Hepatocyte (in vitro differentiated cells): ENCODE results near the gene CDCA8.

Experiments
- EZH2 ChIP-seq: fragments of 200-600 bp; sonication (generic); IDR thresholded peaks from 2 replicates; pipeline ENCODE4 v1.6.1; 2016; ENCODE audit warnings: antibody characterized with exemption, mild to moderate bottlenecking, borderline replicate concordance
- EZH2phosphoT487 ChIP-seq: fragments of 200-600 bp; sonication (generic); IDR thresholded peaks from one replicate; pipeline ENCODE4 v1.6.1; 2018; ENCODE audit warnings: antibody characterized with exemption, mild to moderate bottlenecking, low read depth, moderate library complexity; ENCODE audit not compliant: unreplicated experiment, severe bottlenecking
- TF ChIP-seq, protein P1 (sequence below): fragments of 200-600 bp; sonication (generic); IDR thresholded peaks from 2 replicates; pipeline ENCODE4 v1.5.1; 2016; ENCODE audit warnings: antibody characterized with exemption, mild to moderate bottlenecking; ENCODE audit not compliant: poor library complexity

DNA sequence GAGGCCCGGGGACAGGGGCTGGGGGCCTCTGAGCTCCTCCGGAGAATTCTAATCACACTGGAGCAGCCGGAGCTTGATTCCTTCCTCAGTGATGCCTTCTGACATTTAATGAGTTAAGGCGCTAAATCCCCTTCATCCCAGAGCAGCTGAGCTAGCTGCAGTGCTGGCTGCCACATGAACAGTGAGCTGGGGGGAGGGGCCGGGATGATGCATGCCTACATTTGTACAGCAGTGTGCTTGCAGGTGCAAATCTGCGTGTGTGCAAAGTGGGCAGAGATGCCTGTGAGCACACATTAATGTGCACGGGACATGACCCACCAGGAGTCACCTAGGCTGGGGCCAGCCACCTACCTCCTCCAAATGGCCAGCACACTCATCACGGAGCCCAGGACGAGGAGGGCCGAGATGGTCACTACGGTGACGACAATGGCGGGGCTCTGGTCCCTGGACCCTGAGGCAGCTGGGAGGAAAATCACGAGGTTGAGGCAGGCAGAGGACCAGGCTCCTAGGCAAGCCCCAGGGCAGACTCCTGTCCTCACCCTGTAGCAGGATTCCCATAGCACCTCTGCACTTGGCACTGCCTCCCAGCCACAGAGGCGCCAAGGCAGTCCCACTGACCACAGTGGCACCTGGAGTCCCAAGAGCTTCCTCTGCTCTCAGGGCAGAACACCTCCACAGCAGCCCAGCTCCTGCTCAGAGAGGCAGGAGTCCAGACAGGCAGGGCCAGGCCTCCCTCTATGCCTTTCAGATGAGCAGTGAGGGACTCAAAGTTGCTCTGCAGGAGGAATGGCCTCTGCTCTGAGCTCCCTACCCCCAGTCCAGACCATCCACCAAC is 34.7 kb downstream of the CDCA8 start:
- TF ChIP-seq EZH2phosphoT487 (no peak), EZH2 (no peak)
- TF ChIP-seq, protein P1, sequence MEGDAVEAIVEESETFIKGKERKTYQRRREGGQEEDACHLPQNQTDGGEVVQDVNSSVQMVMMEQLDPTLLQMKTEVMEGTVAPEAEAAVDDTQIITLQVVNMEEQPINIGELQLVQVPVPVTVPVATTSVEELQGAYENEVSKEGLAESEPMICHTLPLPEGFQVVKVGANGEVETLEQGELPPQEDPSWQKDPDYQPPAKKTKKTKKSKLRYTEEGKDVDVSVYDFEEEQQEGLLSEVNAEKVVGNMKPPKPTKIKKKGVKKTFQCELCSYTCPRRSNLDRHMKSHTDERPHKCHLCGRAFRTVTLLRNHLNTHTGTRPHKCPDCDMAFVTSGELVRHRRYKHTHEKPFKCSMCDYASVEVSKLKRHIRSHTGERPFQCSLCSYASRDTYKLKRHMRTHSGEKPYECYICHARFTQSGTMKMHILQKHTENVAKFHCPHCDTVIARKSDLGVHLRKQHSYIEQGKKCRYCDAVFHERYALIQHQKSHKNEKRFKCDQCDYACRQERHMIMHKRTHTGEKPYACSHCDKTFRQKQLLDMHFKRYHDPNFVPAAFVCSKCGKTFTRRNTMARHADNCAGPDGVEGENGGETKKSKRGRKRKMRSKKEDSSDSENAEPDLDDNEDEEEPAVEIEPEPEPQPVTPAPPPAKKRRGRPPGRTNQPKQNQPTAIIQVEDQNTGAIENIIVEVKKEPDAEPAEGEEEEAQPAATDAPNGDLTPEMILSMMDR, result no peak
